Effector memory CD4-positive, alpha-beta T cell (primary cell): Measurements from ENCODE around the gene ACBD5.

Experiments
- DNase-seq, 3 donors: peaks; one replicate each; pipeline ENCODE4 v3.0.0-alpha.2; 2020
- H3K27ac ChIP-seq: 2 replicates; pipeline ENCODE4 v1.7.0; 2013; ENCODE audit warnings: mild to moderate bottlenecking, low read length, moderate library complexity; ENCODE audit not compliant: insufficient read depth, poor library complexity, severe bottlenecking
- H3K27me3 ChIP-seq: replicated peaks from 2 replicates; pipeline ENCODE4 v1.7.0; 2013; ENCODE audit warnings: mild to moderate bottlenecking, low read length; ENCODE audit not compliant: insufficient read depth, control insufficient read depth, poor library complexity, severe bottlenecking
- H3K36me3 ChIP-seq: 2 replicates; pipeline ENCODE4 v1.7.0; 2013; ENCODE audit warnings: mild to moderate bottlenecking, low read length, moderate library complexity; ENCODE audit not compliant: control insufficient read depth, insufficient read depth
- H3K4me1 ChIP-seq: 2 replicates; pipeline ENCODE4 v1.7.0; 2013; ENCODE audit warnings: low read length, mild to moderate bottlenecking; ENCODE audit not compliant: control insufficient read depth, insufficient read depth, poor library complexity, severe bottlenecking
- H3K4me3 ChIP-seq: 2 replicates; pipeline ENCODE4 v1.7.0; 2013; ENCODE audit warnings: low read length, low read depth, mild to moderate bottlenecking; ENCODE audit not compliant: insufficient read depth, poor library complexity, severe bottlenecking
- H3K9me3 ChIP-seq: 2 replicates; pipeline ENCODE4 v1.7.0; 2013; ENCODE audit warnings: mild to moderate bottlenecking, low read length, moderate library complexity; ENCODE audit not compliant: control insufficient read depth

The ACBD5 gene

GRCh38 chr10:27252267-27253000 is 11.8 kb upstream of the ACBD5 start:
- H3K4me1 ChIP-seq = no peaks in the 10 kb centered on the region
- DNase-seq = peak; percentile 48 to 59 (median 52)
- no peaks in the 10 kb centered on the region for H3K27me3 ChIP-seq
- H3K36me3 ChIP-seq = no peaks in the 10 kb centered on the region
- H3K4me3 ChIP-seq = peak overlapping the region; percentile 72
- no peaks in the 10 kb centered on the region for H3K9me3 ChIP-seq
- H3K27ac ChIP-seq = peak overlapping the region; percentile 75

GRCh38 chr10:27251554-27251953 is 11.0 kb upstream of the ACBD5 start:
- no peak for DNase-seq
- Histone ChIP-seq H3K4me1 (no peaks in the 10 kb centered on the region), H3K27me3 (no peaks in the 10 kb centered on the region), H3K4me3 (no peak overlapping the region), H3K9me3 (no peaks in the 10 kb centered on the region), H3K36me3 (no peaks in the 10 kb centered on the region), H3K27ac (no peak overlapping the region)

- Histone ChIP-seq H3K27ac (no peak overlapping the region), H3K36me3 (no peaks in the 10 kb centered on the region), H3K4me1 (peaks cover 5% of the 10 kb centered on the region), H3K9me3 (no peaks in the 10 kb centered on the region), H3K4me3 (no peak overlapping the region), H3K27me3 (no peaks in the 10 kb centered on the region)
- DNase-seq = no peak
Measured at GRCh38 chr10:27248215-27248614, 7.6 kb upstream of the ACBD5 start.

GRCh38 chr10:27247441-27247840 is 6.8 kb upstream of the ACBD5 start:
- H3K27ac ChIP-seq = no peak overlapping the region

GRCh38 chr10:27247006-27247405 is 6.4 kb upstream of the ACBD5 start:
- peaks cover 7% of the 10 kb centered on the region for H3K4me1 ChIP-seq
- no peak overlapping the region for H3K27ac ChIP-seq
- H3K9me3 ChIP-seq = no peaks in the 10 kb centered on the region
- H3K27me3 ChIP-seq = no peaks in the 10 kb centered on the region
- H3K4me3 ChIP-seq = no peak overlapping the region
- no peak for DNase-seq
- no peaks in the 10 kb centered on the region for H3K36me3 ChIP-seq

More at GRCh38 chr10:27247441-27247840, 6.8 kb upstream of the ACBD5 start:
- no peaks in the 10 kb centered on the region for H3K9me3 ChIP-seq
- H3K36me3 ChIP-seq = no peaks in the 10 kb centered on the region
- peaks cover 7% of the 10 kb centered on the region for H3K4me1 ChIP-seq
- no peak for DNase-seq
- no peaks in the 10 kb centered on the region for H3K27me3 ChIP-seq
- no peak overlapping the region for H3K4me3 ChIP-seq

- peaks cover 16% of the 10 kb centered on the region for H3K4me1 ChIP-seq
- no peaks in the 10 kb centered on the region for H3K36me3 ChIP-seq
- DNase-seq = no peak
- H3K27me3 ChIP-seq = no peaks in the 10 kb centered on the region
- no peak overlapping the region for H3K4me3 ChIP-seq
- no peaks in the 10 kb centered on the region for H3K9me3 ChIP-seq
- no peak overlapping the region for H3K27ac ChIP-seq
Measured at GRCh38 chr10:27245836-27246235, 5.2 kb upstream of the ACBD5 start.

GRCh38 chr10:27244976-27245375 is 4.4 kb upstream of the ACBD5 start:
- Histone ChIP-seq H3K9me3 (no peaks in the 10 kb centered on the region), H3K4me1 (peaks cover 16% of the 10 kb centered on the region), H3K4me3 (no peak overlapping the region), H3K27me3 (no peaks in the 10 kb centered on the region), H3K27ac (no peak overlapping the region), H3K36me3 (no peaks in the 10 kb centered on the region)
- DNase-seq = no peak

- DNase-seq = peak; percentile 49 to 65 (median 58)
Measured at GRCh38 chr10:27242951-27243551, 2.5 kb upstream of the ACBD5 start.

GRCh38 chr10:27242473-27242950 is 1.9 kb upstream of the ACBD5 start:
- no peak for DNase-seq

More at GRCh38 chr10:27242951-27243551, 2.5 kb upstream of the ACBD5 start:
- no peaks in the 10 kb centered on the region for H3K27me3 ChIP-seq
- peak overlapping the region; percentile 96 for H3K27ac ChIP-seq
- peak overlapping the region; percentile 77 for H3K4me3 ChIP-seq
- no peaks in the 10 kb centered on the region for H3K9me3 ChIP-seq
- H3K36me3 ChIP-seq = no peaks in the 10 kb centered on the region
- peaks cover 16% of the 10 kb centered on the region for H3K4me1 ChIP-seq

More at GRCh38 chr10:27242473-27242950, 1.9 kb upstream of the ACBD5 start:
- Histone ChIP-seq H3K4me1 (peaks cover 16% of the 10 kb centered on the region), H3K9me3 (no peaks in the 10 kb centered on the region), H3K4me3 (peak overlapping the region; percentile 77), H3K27ac (peak overlapping the region; percentile 96), H3K36me3 (no peaks in the 10 kb centered on the region), H3K27me3 (no peaks in the 10 kb centered on the region)
